HG03575 (cell line): ENCODE data around the gene SYNGR2.
"Not testable (repeated sequence)": the region's sequence is repeated elsewhere in the genome, so short reads cannot be mapped to it uniquely, and the experiment has no call there.

Source experiments
- ATAC-seq: cut with Tn5 transposase; IDR thresholded peaks from one replicate; pipeline ENCODE4 v1.9.1; 2021; ENCODE audit not compliant: unreplicated experiment, insufficient number of reproducible peaks, low FRiP score; ENCODE audit errors: extremely low read depth

The SYNGR2 gene

DNA sequence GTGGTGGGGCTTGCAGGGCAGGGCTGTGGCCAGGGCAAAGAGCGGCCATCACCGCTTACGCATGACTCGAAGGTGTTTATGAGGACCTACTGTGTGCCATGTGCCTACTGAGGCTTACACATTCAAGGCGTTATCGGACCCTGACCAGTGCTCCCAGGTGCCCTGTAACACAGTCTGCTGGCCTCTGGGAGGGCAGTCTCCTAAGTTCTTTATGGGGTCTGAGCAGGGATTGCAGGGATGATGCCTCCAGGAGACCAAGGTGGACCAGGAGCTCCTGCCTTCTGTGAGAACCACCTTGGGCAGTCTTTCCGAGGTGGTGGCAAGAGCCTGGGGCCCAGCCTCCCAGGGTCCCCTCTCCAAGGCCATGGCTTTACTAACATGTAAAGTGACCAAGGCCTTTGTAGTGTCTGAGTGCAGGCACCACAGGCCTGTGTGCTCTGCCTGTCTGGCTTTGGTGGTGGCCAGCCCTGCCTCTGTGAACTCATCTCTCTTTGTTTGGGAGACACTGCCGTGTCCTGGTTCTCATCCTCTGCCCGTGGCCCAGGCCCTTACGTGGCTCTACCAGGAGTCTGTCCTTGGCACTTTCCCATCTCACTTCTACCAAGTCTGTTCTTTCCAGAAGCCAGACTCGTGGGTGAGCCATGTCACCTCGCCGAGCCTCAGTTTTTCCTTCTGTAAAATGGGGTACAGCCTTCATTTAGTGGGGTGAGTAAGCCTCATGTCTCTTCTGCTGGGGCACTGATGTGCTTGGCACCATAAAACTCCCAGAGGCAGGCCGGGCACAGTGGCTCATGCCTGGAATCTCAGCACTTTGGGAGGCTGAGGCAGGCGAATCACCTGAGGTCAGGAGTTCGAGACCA, 3.4 kb upstream of the SYNGR2 start:
- no peak for ATAC-seq

DNA sequence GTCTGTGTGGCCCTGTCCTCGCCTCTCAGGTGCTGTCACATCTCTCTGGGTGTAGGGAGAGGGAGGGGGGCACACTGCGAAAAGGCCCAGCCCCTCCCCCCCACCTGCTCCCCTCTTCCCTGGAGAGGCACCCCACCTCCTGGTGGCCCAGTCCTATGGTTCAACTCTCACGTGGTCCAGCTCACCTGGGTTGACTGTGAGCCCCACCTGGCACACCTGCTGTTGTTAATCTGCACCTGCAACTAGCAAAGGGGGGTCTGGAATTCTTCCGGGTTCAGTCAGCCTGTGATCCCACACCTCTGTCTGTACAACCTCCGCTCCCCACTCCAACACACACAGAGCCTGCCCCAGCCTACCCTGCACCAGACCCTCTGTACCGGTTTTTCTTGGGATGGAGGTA, 2.0 kb upstream of the SYNGR2 start:
- ATAC-seq: no peak

DNA sequence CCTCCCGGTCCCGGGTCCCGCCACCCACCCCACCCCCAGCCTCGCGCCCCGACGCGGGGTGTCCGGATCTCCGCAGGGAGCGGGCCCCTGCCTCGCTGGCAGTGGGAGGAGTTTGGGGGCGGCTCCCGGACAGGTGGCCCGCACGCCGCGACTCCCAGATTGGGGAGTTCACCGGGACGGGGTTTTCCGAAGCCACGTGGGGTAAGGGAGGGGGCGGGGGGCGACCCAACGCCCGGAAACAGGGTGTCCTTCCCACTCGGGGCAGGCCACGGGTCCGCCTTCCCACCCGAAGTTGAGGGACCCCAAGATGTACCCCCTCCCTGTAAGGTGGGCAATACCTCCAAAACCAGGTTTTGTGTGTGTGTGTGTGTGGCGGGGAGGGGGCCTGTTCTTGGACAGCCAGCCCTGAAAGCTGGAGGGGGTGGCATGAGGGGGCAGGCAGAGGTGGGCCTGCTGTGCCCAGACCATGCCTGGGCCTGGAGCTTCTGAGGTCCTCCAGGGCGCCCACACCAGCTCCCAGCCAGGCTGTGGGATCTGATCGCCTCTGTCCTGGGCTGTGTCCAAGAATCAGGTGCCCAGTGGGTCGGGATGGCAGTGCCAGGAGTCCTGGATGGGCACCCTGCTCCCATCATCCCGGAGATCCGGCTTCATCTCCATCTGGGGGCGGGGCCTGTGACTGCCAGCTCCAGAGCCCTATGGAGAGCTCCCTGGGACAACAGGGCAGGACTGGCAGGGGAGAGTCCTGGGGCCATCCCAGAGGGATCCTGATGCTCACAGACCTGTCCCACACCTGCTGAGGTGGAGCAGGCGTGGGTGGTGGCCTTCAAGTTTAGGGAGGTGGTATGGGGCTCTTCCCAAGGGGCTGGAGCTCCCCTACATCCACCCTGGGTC, 767 bp downstream of the SYNGR2 start:
- ATAC-seq: no peak

DNA sequence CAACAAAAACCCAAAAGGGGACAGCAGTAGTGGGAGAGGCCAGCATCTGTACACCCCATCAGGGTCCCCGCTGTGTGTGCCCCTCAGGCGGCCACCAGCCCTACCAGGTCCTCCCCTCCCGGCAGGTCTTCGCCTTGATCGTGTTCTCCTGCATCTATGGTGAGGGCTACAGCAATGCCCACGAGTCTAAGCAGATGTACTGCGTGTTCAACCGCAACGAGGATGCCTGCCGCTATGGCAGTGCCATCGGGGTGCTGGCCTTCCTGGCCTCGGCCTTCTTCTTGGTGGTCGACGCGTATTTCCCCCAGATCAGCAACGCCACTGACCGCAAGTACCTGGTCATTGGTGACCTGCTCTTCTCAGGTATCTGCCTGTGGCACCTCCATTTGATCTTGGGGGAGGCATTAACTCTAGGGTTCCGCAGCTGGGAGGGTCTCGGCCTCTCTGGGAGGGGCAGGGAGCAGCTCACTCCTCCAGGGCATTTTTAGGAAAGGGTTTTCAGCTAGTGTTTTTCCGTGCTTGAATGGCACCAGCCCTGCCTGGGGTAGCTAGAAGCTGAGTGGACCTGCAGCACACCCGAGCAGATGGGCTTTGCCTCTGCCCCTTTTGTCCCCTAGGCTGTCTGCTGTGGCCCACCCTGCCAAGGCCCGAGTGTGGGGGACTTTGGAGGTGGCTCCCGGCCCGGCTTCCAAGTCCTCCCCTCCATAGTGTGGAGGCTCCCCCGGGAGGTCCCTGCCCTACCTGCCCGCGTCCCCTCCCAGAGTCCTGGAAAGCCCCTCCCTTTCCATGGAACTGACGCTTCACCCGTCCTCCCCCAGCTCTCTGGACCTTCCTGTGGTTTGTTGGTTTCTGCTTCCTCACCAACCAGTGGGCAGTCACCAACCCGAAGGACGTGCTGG, 2.6 kb downstream of the SYNGR2 start:
- ATAC-seq: no peak

DNA sequence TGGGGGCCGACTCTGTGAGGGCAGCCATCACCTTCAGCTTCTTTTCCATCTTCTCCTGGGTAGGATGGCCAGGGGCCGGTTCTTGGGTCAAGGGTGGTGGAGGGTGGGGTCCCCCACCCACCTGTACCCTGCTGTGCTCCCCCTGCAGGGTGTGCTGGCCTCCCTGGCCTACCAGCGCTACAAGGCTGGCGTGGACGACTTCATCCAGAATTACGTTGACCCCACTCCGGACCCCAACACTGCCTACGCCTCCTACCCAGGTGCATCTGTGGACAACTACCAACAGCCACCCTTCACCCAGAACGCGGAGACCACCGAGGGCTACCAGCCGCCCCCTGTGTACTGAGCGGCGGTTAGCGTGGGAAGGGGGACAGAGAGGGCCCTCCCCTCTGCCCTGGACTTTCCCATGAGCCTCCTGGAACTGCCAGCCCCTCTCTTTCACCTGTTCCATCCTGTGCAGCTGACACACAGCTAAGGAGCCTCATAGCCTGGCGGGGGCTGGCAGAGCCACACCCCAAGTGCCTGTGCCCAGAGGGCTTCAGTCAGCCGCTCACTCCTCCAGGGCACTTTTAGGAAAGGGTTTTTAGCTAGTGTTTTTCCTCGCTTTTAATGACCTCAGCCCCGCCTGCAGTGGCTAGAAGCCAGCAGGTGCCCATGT, 3.3 kb downstream of the SYNGR2 start:
- ATAC-seq: not testable (repeated sequence)

DNA sequence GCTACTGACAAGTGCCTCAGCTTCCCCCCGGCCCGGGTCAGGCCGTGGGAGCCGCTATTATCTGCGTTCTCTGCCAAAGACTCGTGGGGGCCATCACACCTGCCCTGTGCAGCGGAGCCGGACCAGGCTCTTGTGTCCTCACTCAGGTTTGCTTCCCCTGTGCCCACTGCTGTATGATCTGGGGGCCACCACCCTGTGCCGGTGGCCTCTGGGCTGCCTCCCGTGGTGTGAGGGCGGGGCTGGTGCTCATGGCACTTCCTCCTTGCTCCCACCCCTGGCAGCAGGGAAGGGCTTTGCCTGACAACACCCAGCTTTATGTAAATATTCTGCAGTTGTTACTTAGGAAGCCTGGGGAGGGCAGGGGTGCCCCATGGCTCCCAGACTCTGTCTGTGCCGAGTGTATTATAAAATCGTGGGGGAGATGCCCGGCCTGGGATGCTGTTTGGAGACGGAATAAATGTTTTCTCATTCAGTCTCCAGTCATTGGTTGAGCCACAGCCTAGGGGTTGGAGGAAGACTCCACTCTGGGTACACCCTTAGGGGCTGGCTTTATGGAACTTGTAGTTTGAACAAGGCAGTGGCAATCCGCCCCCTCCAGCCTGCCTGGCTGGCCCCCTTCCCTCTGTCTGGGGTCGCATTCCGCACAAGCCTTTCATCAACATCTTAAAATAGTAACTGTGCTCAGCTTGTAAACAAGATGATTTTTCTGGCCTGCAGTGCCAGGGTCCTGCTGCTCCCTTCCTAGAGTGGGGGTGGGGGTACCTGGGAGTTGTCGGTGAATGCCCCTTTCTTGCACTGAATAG, 4.1 kb downstream of the SYNGR2 start:
- ATAC-seq: no peak

DNA sequence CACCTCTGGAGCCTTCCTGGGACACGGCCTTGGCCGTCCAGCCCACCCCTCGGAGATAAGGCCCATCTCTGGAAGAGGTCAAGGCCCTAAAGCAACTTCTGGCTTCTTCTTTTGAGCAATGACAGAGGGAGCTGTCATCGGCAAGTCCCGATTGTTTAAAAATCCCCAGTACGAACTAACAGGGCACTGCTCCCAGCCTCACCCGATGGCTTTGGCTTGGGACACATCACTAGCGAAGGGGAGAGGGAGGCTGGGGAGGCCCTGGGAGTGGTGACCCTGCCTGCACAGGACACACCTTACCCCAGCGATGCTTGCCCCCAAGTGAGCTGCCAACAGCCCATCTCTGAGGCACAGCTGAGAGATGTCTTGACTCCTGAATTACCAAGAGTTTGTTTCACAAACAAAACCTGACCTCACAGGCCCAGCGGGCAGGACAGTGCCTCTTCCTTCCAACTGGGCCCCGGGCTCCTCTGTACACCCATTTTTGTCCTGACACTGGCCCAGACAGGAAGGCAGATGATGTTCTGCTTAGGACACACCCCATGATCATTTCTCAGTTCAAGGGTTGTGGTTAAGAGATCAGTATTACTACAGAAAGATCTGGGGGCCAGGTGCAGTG, 4.8 kb downstream of the SYNGR2 start:
- ATAC-seq: no peak

DNA sequence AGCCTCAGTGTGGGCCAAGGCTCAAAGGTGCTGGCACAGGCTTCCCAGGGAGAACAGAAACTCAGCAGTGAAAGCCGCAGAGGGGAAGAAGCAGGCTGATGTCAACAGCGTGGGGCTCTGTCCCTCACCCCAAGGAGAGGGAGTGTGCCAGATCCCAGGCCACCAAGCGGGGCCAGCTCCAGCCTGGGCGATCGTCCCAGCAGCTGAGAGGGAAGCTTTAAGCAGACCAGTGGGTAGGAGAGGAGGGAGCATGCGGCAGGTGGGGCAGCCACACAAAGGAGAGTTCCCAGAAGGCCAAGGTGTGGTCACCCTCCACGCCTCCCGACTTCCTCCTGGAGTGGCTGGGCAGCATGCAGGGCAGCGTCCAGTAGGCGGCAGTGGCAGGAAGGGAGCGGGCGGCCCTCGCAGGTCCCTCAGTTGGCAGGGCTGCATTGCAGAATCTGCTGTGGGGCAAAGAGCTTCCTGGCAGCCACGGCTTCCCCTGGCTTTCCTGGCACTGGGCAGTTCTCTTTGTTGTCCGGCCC, 6.0 kb downstream of the SYNGR2 start:
- ATAC-seq: no peak

DNA sequence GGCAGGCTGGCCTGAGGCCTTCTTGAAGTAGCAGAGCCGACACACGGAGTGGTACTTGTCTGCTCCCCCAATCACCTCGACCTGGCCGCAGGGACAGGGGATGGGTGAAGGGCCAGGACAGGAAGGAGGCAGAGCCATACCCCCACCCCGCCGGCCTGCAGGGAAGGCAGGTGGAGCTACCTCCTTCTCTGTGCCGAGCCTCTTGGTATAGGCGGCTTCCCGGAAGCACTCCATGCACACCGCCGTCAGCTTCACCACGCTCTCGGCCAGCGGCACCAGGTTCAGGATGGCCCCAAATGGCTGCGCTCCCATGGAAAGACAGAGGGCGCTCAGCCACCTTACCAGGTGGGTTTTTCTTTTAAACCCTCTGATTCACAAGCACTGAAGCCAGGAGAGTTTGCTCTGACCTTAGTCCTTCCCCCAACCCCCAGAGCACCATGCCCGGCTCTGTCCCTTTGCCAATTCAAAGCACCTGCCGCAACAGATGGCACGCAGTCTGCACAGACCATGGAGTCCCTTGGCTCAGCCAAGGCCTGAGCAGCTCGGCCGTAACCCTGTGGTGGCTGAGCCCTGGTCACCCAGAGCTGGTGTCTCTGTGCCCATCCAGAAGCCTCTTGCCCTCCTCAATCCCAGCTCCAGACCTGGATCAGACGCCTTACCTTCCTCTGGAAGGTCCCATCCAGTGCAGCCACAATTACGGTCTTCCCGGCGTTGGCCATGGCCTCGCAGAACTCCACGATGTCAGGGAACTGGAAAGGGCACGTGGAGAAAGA, 6.7 kb downstream of the SYNGR2 start:
- ATAC-seq: no peak

DNA sequence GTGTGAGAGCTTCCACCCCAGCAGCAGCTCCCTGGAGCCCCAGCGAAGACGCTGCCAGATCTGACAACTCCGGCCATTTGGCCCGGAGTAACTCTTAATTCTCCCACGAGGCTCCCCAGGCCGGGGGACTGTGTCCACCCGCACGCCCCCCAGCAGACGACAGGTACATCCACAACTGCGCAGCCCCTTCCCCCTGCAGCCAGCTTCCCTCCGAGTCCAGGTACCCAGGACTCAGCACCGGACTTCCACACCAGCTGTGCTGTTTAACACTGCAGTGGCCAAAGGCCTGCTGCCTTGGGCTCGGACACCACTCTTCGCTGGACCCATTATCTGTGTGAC, 7.2 kb downstream of the SYNGR2 start:
- no peak for ATAC-seq

DNA sequence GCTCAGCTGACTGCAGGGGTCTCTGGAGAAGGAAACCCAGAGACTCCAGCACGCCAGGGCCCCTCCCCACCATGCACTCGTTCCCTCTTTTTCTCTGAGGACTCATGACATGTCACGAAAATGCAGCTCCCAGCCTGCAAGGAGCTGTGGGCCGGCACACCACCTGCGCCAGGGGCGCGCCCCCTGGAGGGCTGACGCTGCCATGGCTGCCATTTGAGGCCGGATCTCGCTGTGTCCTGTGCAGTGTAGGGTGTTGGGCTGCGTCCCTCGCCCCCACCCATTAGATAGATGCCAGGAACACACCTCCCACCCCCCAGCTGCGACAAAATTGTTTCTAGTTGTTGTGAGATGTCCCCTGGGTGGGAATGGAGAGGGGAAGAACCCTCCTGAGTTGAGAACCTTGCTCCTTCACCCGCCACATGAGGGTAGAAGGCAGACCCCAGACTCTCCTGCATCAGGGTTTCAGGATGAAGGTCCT, 8.2 kb downstream of the SYNGR2 start:
- no peak for ATAC-seq

DNA sequence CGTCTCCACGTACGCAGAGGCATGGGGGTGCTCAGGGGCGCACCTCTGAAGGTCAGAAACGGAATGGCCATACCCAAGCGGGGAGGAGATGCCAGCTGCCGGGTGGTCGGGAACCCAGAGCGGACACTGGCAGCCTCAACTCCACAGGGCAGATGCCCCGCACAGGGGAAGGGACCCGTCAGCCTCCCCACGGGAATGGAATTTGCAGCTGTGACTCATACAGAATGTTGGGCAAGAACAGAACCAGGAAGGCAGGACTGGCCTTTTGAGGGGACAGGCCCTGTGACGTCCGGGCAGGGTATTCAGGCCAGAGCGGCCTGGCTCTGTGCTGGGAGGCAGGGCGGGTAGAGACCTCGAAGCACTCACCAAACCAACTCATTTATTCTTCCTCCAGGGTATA, 11.0 kb downstream of the SYNGR2 start:
- no peak for ATAC-seq

DNA sequence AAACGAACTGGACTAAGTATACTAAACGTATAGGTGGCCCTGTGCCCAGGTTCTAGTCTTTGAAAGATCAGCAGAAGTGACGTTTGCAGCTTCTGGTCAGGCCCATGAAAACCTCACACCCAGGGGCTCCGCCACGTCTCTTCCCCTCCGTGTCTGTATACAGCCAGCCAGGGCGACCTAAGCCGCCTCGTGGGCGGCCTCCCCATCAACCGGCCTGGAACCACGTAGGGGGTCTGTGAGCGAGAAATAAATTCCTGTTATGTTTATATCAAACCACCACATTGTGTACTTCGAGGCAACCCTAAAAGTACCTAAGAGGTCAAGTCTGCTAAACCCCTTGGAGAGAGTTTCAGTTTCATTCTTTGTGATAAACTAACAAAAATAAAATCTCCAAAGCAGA, 11.7 kb downstream of the SYNGR2 start:
- no peak for ATAC-seq

DNA sequence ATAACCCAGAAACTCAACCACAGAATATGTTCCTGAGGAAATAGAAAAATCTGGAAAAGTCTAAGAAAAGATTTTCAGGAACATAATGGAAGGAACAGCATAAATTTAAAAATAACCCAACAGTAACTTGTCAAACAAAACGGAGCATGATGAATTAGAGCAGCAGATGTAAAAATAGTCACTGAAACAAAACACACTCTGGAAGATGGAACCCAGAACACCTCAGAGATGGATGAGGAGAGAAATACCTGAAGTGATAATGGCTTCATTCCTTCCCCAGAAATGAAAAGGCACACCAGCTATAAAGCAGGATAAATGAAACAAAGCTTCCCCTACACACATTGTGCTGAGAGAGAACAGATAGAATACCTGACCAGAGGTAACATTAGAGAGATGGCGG, 12.1 kb downstream of the SYNGR2 start:
- no peak for ATAC-seq

DNA sequence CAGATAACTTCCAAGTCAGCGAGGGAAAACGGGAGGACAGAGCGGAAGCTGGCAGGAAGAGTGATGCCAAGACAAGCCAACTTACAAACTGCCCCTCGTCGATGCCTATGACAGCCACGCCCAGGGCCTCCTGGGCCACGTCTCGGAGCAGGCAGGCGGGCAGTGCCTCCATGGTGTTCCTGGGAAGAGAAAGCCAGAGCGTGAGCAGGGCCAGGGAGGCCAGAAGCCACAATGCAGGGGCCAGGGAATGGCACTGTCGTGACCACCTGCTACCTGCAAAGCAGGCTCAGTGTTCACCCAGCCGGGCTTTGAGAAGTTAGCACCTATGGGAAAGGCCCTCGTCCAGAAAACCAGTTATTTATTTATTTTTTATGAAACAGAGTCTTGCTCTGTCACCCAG, 14.1 kb downstream of the SYNGR2 start:
- ATAC-seq: no peak

DNA sequence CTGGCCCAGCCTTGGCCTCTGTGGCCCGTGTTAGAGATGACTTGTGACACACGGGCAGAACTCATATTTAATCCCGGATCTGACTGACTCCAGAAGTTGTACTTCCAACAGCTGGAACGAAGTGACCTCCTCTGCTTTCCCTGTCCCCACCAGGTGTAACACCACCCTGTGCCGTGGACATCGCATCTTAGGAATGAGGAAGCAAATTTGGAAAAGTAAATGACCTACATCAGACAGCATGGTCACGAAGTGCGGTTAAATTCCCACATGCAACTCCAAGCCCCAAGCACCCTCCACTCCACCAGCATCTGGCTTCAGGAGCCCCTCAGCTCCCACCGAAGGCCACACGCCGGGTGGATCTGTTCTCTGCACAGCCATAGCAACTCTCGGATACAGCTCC, 15.5 kb downstream of the SYNGR2 start:
- ATAC-seq: no peak

DNA sequence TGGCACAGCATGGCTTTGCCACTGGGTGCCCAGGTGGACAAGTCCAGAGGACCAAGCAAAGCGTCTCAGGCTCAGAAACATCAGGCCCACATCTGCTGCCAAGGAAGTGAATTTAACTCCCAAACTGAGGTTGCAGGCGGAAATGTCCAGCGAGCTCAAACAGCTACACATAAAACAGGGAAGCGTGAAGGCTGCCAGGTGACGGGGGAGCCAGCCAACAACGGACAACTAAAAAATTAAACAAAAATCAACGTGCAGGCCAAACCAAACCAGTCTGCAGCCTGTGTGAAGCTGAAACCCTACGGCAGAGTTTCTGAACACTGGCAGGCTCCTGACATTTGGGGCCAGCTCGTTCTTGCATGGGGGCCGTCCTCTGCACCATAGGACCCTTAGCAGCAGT, 16.0 kb downstream of the SYNGR2 start:
- ATAC-seq: no peak
